Subcutaneous abdominal adipose tissue (tissue), 5 donors: Measurements from ENCODE around the gene PLEKHO1.
A peak's percentile ranks its signal among the peaks of the same experiment; 100 is the strongest.

ENCODE experiments used
- H3K27ac ChIP-seq: one replicate; pipeline ENCODE4 v1.7.0; 2013; ENCODE audit warnings: low read depth, mild to moderate bottlenecking, inconsistent platforms, low read length, moderate library complexity
- H3K27me3 ChIP-seq, 5 donors: one replicate each; pipeline ENCODE4 v1.7.0; 2013; ENCODE audit warnings: low read length in 5 of 5, inconsistent platforms in 1 of 5; ENCODE audit not compliant: control insufficient read depth in 5 of 5, insufficient read depth in 4 of 5
- H3K36me3 ChIP-seq, 5 donors: one replicate each; pipeline ENCODE4 v1.7.0; 2013; ENCODE audit warnings: low read length in 5 of 5; ENCODE audit not compliant: control insufficient read depth in 5 of 5, insufficient read depth in 5 of 5
- H3K4me1 ChIP-seq, 5 donors: one replicate each; pipeline ENCODE4 v1.7.0; 2013; ENCODE audit warnings: low read length in 5 of 5, mild to moderate bottlenecking in 3 of 5, moderate library complexity in 1 of 5; ENCODE audit not compliant: control insufficient read depth in 5 of 5, insufficient read depth in 5 of 5
- H3K4me3 ChIP-seq, 5 donors: one replicate each; pipeline ENCODE4 v1.7.0; 2013; ENCODE audit warnings: low read length in 5 of 5, low read depth in 1 of 5
- H3K9ac ChIP-seq, 5 donors: one replicate each; pipeline ENCODE4 v1.7.0; 2013; ENCODE audit warnings: low read length in 5 of 5, mild to moderate bottlenecking in 4 of 5, moderate library complexity in 3 of 5
- H3K9me3 ChIP-seq, 5 donors: one replicate each; pipeline ENCODE4 v1.7.0; 2013; ENCODE audit warnings: low read length in 5 of 5; ENCODE audit not compliant: control insufficient read depth in 5 of 5
- donor health status: healthy.
- donor health status: healthy.
- donor health status: healthy.
- donor health status: healthy.
- donor health status: healthy.

Gene PLEKHO1

GRCh38 chr1:150156868-150157603 is 7.3 kb downstream of the PLEKHO1 start:
- Histone ChIP-seq H3K4me1 (peaks cover 4 to 48% (median 22%) of the 10 kb centered on the region in 5 donors), H3K27ac (no peak overlapping the region), H3K27me3 (no peaks in the 10 kb centered on the region), H3K36me3 (peaks cover 4 to 67% (median 57%) of the 10 kb centered on the region in 5 donors), H3K4me3 (no peak overlapping the region), H3K9ac (no peak overlapping the region), H3K9me3 (no peaks in the 10 kb centered on the region)

- H3K27ac ChIP-seq = no peak overlapping the region
These were observed 9.8 kb downstream of the PLEKHO1 start for GRCh38 chr1:150159550-150159949.

GRCh38 chr1:150160964-150161621 is 11.4 kb downstream of the PLEKHO1 start:
- Histone ChIP-seq H3K36me3 (peaks cover 4 to 37% (median 34%) of the 10 kb centered on the region in 5 donors), H3K9ac (no peak overlapping the region), H3K27me3 (no peaks in the 10 kb centered on the region), H3K27ac (no peak overlapping the region), H3K4me3 (no peak overlapping the region), H3K9me3 (no peaks in the 10 kb centered on the region), H3K4me1 (peaks cover 9 to 58% (median 32%) of the 10 kb centered on the region in 5 donors)

More at GRCh38 chr1:150159550-150159949, 9.8 kb downstream of the PLEKHO1 start:
- H3K9ac ChIP-seq = no peak overlapping the region
- peak overlapping the region in 1 of 5 donors; percentile 20 for H3K4me3 ChIP-seq
- peaks cover 9 to 53% (median 31%) of the 10 kb centered on the region in 5 donors for H3K4me1 ChIP-seq
- no peaks in the 10 kb centered on the region for H3K9me3 ChIP-seq
- peaks cover 4 to 52% (median 48%) of the 10 kb centered on the region in 5 donors for H3K36me3 ChIP-seq
- no peaks in the 10 kb centered on the region for H3K27me3 ChIP-seq

- peak overlapping the region; percentile 76 for H3K27ac ChIP-seq
- H3K4me3 ChIP-seq = peak overlapping the region in 4 of 5 donors; percentile 34 to 67 (median 60)
- H3K4me1 ChIP-seq = peaks cover 9 to 58% (median 32%) of the 10 kb centered on the region in 5 donors
- H3K27me3 ChIP-seq = no peaks in the 10 kb centered on the region
- H3K9me3 ChIP-seq = no peaks in the 10 kb centered on the region
- peaks cover 0 to 28% (median 25%) of the 10 kb centered on the region in 5 donors for H3K36me3 ChIP-seq
- H3K9ac ChIP-seq = peak overlapping the region in 2 of 5 donors; percentile 6 to 64
These were observed 12.2 kb downstream of the PLEKHO1 start for GRCh38 chr1:150161747-150162581.

GRCh38 chr1:150162582-150162861 is 12.8 kb downstream of the PLEKHO1 start:
- Histone ChIP-seq H3K27me3 (no peaks in the 10 kb centered on the region), H3K36me3 (peaks cover 0 to 23% (median 19%) of the 10 kb centered on the region in 5 donors), H3K27ac (peak overlapping the region; percentile 76), H3K9ac (peak overlapping the region in 4 of 5 donors; percentile 6 to 64 (median 35)), H3K4me3 (peak overlapping the region; percentile 34 to 68 (median 61)), H3K4me1 (peaks cover 9 to 58% (median 32%) of the 10 kb centered on the region in 5 donors), H3K9me3 (no peaks in the 10 kb centered on the region)

- Histone ChIP-seq H3K4me3 (peak overlapping the region; percentile 34 to 68 (median 61)), H3K9me3 (no peaks in the 10 kb centered on the region), H3K27ac (peak overlapping the region; percentile 76), H3K27me3 (no peaks in the 10 kb centered on the region), H3K9ac (peak overlapping the region; percentile 6 to 68 (median 54)), H3K36me3 (peaks cover 0 to 17% (median 14%) of the 10 kb centered on the region in 5 donors), H3K4me1 (peaks cover 9 to 58% (median 32%) of the 10 kb centered on the region in 5 donors)
These were observed 13.4 kb downstream of the PLEKHO1 start for GRCh38 chr1:150162862-150163706.

- Histone ChIP-seq H3K36me3 (peaks cover 0 to 8% (median 6%) of the 10 kb centered on the region in 5 donors), H3K9ac (peak overlapping the region in 1 of 5 donors; percentile 68), H3K27me3 (no peaks in the 10 kb centered on the region), H3K27ac (peak overlapping the region; percentile 76), H3K4me1 (peaks cover 9 to 56% (median 36%) of the 10 kb centered on the region in 5 donors), H3K4me3 (no peak overlapping the region), H3K9me3 (no peaks in the 10 kb centered on the region)
These were observed 14.5 kb downstream of the PLEKHO1 start for GRCh38 chr1:150164224-150164623.

GRCh38 chr1:150164779-150165178 is 15.1 kb downstream of the PLEKHO1 start:
- Histone ChIP-seq H3K27me3 (no peaks in the 10 kb centered on the region), H3K4me1 (peaks cover 9 to 53% (median 37%) of the 10 kb centered on the region in 5 donors), H3K27ac (peak overlapping the region; percentile 76), H3K36me3 (peaks cover 0 to 3% (median under 1%) of the 10 kb centered on the region in 5 donors), H3K9ac (no peak overlapping the region), H3K9me3 (no peaks in the 10 kb centered on the region), H3K4me3 (no peak overlapping the region)
